Stimulated activated CD4-positive, alpha-beta T cell treated with anti-CD3 and anti-CD28 coated beads, Interleukin-2, amount 100 ng/mL, for 4 hours (primary cell): ENCODE measurements around the gene CHRNE.
"Not testable (repeated sequence)": the region's sequence is repeated elsewhere in the genome, so short reads cannot be mapped to it uniquely, and the experiment has no call there.

ENCODE experiments used
- DNase-seq: peaks from one replicate; pipeline ENCODE4 v3.0.0-alpha.2; 2020; ENCODE audit warnings: low read depth

The CHRNE gene

GRCh38 chr17:4887581-4887980 is 15.3 kb downstream of the CHRNE start:
- DNase-seq, result no peak

- no peak for DNase-seq
Observed at GRCh38 chr17:4886830-4887229, 16.1 kb downstream of the CHRNE start.

GRCh38 chr17:4884489-4884888 is 18.4 kb downstream of the CHRNE start:
- DNase-seq, result no peak

- DNase-seq, result peak; percentile 57
Observed at GRCh38 chr17:4881761-4882555, 20.9 kb downstream of the CHRNE start.

GRCh38 chr17:4880857-4881256 is 22.0 kb downstream of the CHRNE start:
- no peak for DNase-seq

- DNase-seq, result no peak
Observed at GRCh38 chr17:4879601-4880000, 23.3 kb downstream of the CHRNE start.

- DNase-seq, result no peak
Observed at GRCh38 chr17:4877089-4877488, 25.8 kb downstream of the CHRNE start.

- DNase-seq, result no peak
Observed at GRCh38 chr17:4872786-4873185, 30.1 kb downstream of the CHRNE start.

- DNase-seq, result no peak
Observed at GRCh38 chr17:4870855-4871254, 32.0 kb downstream of the CHRNE start.

- DNase-seq, result not testable (repeated sequence)
Observed at GRCh38 chr17:4869058-4869998, 33.6 kb downstream of the CHRNE start.

- not testable (repeated sequence) for DNase-seq
Observed at GRCh38 chr17:4867535-4867934, 35.4 kb downstream of the CHRNE start.

- no peak for DNase-seq
Observed at GRCh38 chr17:4863321-4863720, 39.6 kb downstream of the CHRNE start.

- DNase-seq, result no peak
Observed at GRCh38 chr17:4862720-4863119, 40.2 kb downstream of the CHRNE start.

GRCh38 chr17:4861052-4861451 is 41.8 kb downstream of the CHRNE start:
- no peak for DNase-seq

GRCh38 chr17:4860651-4861050 is 42.2 kb downstream of the CHRNE start:
- no peak for DNase-seq

GRCh38 chr17:4859816-4860625 is 42.9 kb downstream of the CHRNE start:
- no peak for DNase-seq

GRCh38 chr17:4858882-4859260 is 44.0 kb downstream of the CHRNE start:
- no peak for DNase-seq

GRCh38 chr17:4858068-4858881 is 44.6 kb downstream of the CHRNE start:
- DNase-seq, result no peak

- DNase-seq, result not testable (repeated sequence)
Observed at GRCh38 chr17:4857347-4857746, 45.6 kb downstream of the CHRNE start.

GRCh38 chr17:4856937-4857314 is 46.0 kb downstream of the CHRNE start:
- DNase-seq, result no peak

GRCh38 chr17:4856271-4856936 is 46.5 kb downstream of the CHRNE start:
- DNase-seq, result no peak
